ENCODE data around the gene CCDC127. TPM values are rescaled to one million over a fixed set of nuclear protein-coding genes. Genes with fewer than 3 reads are reported as not detected.

CCDC127 gene
- total RNA-seq, 1 donor from 2014 or later = 7.7 TPM

- DNase-seq (ENCODE audit: low spot score) = no peak
Measured at GRCh38 chr5:189976-190365, 28.0 kb downstream of the CCDC127 start.

DNA sequence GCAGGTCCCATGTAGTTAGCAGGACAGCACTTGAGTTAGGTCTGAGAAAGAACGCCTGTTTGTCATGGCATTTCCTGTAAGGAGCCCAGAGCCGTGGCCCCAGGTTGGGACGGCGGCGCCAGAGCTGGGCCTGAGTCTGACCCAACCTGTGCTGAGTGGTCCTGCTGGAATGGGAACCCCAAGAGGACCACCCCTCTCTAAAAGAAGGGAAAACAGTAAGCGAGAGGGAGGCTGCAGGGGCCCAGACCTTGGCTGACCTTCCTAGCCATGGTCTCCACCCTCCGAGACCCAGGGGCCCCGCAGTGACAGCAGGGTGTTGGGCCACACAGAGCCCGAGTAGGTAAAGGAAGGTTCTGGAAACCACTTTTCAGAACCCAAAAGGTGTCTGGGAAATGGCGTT lies 28.5 kb downstream of the CCDC127 start:
- DNase-seq (ENCODE audit: low spot score) = no peak

GRCh38 chr5:188488-189481 lies 29.2 kb downstream of the CCDC127 start:
- peak; percentile 87 for DNase-seq (ENCODE audit: low spot score)

GRCh38 chr5:187617-188451 lies 30.1 kb downstream of the CCDC127 start:
- no peak for DNase-seq (ENCODE audit: low spot score)

- DNase-seq (ENCODE audit: low spot score) = no peak
Measured at GRCh38 chr5:187042-187431, 30.9 kb downstream of the CCDC127 start.

GRCh38 chr5:186091-187041 lies 31.6 kb downstream of the CCDC127 start:
- DNase-seq (ENCODE audit: low spot score) = no peak

- DNase-seq (ENCODE audit: low spot score) = peak; percentile 46
Measured at GRCh38 chr5:185095-186070, 32.6 kb downstream of the CCDC127 start.

DNA sequence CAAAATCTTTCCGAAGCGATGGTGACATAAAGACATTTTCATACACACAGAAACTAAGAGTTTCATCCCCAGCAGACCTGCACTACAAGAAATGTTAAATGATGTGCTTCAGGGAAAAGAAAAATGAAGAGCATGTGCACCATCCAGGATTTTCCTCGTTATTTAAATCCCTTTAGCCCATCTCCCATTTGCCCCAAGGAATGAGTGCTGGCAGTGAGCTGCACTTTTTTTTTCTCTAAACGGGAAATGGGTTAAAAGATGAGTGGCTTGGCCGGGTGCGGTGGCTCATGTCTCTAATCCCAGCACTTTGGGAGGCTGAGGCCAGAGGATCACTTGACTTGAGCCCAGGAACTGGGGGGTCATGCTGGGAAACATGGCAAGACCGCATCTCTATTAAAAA lies 33.5 kb downstream of the CCDC127 start:
- DNase-seq (ENCODE audit: low spot score) = no peak

DNA sequence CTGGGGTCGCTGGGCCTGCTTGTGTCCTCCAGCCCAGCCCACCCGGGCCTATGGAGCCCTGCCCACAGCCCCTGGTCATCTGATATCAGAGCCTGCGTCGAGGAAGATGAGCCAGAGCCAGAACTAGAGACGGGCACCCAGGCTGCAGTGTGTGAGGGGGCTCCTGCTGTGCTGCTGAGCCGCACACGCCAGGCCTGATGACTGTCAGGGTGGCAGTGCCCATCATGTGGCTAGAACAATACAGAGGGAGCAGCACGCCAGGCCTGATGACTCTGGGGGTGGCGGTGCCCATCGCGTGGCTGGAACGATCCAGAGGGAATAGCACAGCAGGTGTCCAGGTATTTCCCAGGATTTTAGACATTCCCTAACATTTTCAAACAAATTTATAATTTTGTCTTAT lies 35.8 kb downstream of the CCDC127 start:
- DNase-seq (ENCODE audit: low spot score) = no peak

- no peak for DNase-seq (ENCODE audit: low spot score)
Measured at GRCh38 chr5:181566-181965, 36.4 kb downstream of the CCDC127 start.

DNA sequence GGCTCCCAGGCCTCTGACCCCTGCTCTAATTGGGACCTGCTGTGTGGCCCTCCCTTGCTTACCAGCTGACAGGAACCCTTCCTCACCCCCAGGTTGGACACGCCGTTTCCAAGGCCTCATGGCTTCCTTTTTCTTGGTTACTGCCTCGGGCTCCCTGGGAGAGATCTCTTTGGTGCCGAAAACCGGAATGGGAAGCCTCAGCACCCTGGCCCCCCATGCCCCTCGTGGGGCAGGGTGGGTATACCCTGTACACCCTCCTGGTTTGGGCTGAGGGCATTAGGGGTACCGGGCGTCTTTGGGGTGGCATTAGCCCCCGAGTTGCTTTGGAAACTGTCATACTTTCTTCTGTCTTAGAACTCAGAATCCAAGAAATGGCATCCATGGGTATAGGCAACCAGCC lies 36.8 kb downstream of the CCDC127 start:
- no peak for DNase-seq (ENCODE audit: low spot score)

DNA sequence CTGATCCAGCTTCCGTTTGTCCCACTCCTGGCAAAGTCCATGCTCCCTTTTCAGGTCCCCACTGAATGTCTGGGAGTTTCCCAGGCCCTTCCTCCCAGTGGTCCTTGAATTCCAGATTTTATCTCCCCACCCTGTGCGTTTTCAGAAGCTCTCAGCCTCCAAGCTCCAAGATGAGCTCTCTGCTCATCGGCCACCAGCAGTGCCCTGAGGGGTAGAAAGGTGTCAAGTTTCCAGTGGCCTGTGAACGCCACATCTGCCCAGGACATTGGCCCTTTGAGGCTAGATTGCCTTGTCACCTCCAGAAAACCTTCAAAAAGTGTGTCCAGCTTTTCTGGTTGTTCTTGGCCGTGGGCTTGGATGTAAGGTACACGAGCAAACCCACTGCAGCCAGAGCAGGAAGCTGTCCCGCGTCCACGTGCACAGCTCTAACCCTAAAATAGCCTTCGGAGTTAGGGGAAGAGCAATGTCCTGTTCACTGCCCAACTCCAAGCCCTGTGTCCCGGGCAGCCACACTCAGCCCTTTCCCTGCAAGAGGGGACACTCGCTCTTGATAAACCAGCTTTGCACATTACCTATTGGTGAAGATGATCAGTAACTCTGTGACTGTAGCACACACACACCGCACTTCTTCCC lies 37.6 kb downstream of the CCDC127 start:
- DNase-seq (ENCODE audit: low spot score) = no peak

DNA sequence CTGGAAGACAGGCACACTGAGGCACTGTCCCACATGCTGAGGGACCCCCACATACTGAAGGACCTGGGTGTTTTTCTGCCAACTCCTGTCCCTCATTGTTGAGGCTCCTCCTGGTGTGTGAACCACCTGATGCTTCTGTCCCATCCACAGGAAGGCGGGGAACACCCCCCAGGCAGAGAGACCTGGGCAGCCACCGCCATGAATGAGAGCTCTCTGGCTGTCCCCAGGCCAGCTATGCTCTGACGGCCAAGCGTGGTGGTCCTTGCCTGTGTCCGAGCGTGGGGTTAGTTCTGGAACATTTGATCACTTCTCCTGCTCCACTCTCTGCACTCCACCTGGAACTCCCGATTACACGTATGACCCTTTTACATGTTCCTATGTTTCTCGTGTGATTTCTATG lies 38.6 kb downstream of the CCDC127 start:
- DNase-seq (ENCODE audit: low spot score) = no peak

GRCh38 chr5:178110-178509 lies 39.8 kb downstream of the CCDC127 start:
- no peak for DNase-seq (ENCODE audit: low spot score)

GRCh38 chr5:176296-176823 lies 41.6 kb downstream of the CCDC127 start:
- no peak for DNase-seq (ENCODE audit: low spot score)

DNA sequence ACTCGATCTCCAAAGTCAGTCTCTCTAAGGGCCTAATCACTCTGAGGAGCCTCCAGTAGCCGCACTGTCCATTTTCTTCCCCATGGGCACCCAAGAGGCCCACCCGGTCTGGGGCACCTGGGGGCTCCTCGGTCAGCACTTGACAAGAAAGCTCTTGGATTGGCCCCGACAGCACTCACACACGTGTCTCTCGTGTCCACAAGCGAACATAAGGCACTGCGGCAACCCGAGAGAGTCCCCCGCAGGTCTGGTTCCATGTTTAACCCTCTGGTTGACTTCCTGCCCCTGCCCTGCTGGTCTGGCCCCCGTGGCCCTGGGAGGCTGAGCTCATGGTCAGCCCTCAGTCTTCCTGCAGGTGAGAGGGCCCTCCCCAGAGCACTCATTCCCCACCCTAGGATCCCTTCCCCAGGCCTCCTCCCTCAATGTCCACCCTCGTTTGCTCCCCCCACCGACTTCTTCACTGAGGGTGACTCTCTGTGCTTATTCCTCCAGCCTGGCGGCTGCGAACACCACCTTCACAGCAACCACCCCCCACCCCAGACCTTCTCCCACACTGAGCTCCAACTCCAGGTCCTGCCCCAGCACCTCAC lies 43.0 kb downstream of the CCDC127 start:
- no peak for DNase-seq (ENCODE audit: low spot score)

DNA sequence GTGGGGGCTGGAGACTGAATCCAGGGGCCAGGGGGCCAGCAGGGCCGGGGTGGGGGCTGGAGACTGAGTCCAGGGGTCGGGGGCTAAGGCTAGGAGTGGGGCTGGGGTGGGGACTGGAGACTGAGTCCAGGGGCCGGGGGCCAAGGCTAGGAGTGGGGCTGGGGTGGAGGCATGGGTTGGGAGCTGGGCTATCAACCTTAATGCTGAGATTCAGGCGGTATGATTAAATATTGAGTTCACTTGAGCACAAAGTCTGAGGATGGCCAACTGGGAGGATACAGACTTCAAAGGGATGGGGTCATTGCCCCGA lies 43.7 kb downstream of the CCDC127 start:
- no peak for DNase-seq (ENCODE audit: low spot score)

DNA sequence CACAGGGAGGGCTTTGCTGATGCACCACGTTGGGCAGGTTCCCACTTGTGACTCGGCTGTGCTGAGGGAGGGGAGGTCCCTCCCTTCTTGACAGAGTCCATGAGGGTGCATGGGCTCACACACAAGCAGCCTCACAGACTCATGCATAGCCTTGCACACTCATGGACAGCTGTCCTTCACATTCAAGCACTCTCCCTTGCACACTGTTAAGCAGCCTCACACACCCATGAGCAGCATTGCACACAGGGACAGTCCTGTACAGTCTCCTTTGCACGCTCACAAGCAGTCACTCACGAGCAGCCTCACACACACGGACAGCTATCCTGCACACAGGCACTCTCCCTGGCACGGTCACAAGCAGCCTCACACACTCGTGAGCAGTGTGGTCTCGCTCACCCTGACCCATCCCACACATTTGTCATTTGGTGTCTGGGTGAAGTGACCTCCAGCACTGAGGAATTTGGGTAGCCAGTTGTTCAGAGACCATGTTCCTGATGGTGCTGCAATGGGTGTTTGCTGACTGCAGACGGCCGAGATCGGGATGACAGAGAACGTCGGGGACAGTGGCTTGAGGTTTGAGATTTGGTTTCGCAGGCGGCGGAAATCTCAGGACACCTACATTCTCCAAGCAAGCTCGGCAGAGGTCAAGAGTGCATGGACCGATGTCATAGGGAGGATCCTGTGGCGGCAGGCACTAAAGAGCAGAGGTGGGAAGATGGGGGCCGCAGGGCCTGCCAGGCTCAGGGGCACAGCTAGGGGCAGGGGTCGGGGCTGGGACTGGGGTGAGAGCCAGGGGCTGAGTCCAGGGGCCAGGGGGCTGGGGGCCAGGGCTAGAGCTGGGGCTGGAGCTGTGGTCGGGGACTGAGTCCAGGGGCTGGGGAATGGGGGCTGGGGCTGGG lies 44.3 kb downstream of the CCDC127 start:
- DNase-seq (ENCODE audit: low spot score) = no peak
